ENCODE measurements around the gene MRPL30. TPM values are rescaled to one million over a fixed set of nuclear protein-coding genes. Genes with fewer than 3 reads are reported as not detected.

Gene MRPL30
- total and polyA plus RNA-seq, 2 donors (not counting 3 experiments of a cell fraction or from before 2014, with no cell fraction given): 14.7 to 28.4 TPM

DNA sequence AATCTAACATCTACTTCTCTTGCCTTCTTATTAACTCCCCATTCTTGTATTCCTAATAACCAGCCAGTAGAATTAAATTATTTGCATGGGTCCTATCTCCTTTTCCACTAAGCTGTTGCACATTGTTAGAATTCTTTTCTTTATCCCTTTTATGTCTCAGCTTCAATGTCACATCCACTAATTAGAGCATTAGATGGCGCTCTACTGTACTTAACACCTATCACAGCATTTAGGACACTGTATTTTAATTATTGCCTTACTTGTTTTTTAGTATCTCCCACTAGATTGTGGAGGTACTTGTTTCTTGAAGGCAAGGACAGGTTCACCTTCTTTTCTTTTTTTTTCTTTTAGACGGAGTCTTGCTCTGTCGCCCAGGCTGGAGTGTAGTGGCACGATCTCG lies 22.4 kb upstream of the MRPL30 start:
- ChIA-PET POLR2A (no interaction called here), CTCF (no interaction called here)
- intact Hi-C loops (cut with micrococcal nuclease): no loop called here
- FAIRE-seq: no peak
- H3K4me3 ChIP-seq (replicated peaks in 1 of 3; ENCODE audit: insufficient read depth in 1 of 3, low read depth in 1 of 3, low read length in 3 of 3): no peak overlapping the region
- H3K27ac ChIP-seq (ENCODE audit: insufficient read depth, low read depth, low read length): no peak overlapping the region
- no TSS peak for BruUV-seq (replicated peaks)
- no peaks in the 10 kb centered on the region for H3K9me3 ChIP-seq (replicated peaks; ENCODE audit: control insufficient read depth, insufficient read depth, low read length)
- H3K4me2 ChIP-seq (ENCODE audit: insufficient read depth, low read length): no peak overlapping the region
- no peaks in the 10 kb centered on the region for H3K27me3 ChIP-seq (ENCODE audit: control insufficient read depth in 2 of 2, insufficient read depth in 2 of 2, low read length in 2 of 2)
- H3K9me1 ChIP-seq (replicated peaks; ENCODE audit: control insufficient read depth, extremely low read depth, insufficient read depth, low read length): no peaks in the 10 kb centered on the region
- dilution Hi-C loops (cut with MboI; ENCODE audit: extremely low pct_ligation_motif_present, low sequenced_read_pairs): no loop called here
- DNase-seq (ENCODE audit: low read depth, low spot score): no peak
- H3K9ac ChIP-seq (replicated peaks; ENCODE audit: extremely low read depth, insufficient read depth, low read length): no peak overlapping the region
- H2AFZ ChIP-seq (ENCODE audit: low read depth, low read length): no peak overlapping the region
- H3K79me2 ChIP-seq (ENCODE audit: control insufficient read depth, insufficient read depth, low read length): peaks cover 2% of the 10 kb centered on the region
- H4K20me1 ChIP-seq (replicated peaks; ENCODE audit: control insufficient read depth, extremely low read depth, insufficient read depth, low read length): no peaks in the 10 kb centered on the region
- no peaks in the 10 kb centered on the region for H3K36me3 ChIP-seq (ENCODE audit: control insufficient read depth in 2 of 2, extremely low read depth in 1 of 2, insufficient read depth in 2 of 2, low read length in 2 of 2)
- TF ChIP-seq JUN (IDR thresholded peaks at IDR 0.05; ENCODE audit: borderline replicate concordance, insufficient read depth, insufficient read length, low read depth) (no peak), POLR2AphosphoS5 (IDR thresholded peaks at IDR 0.05; ENCODE audit: insufficient read depth, low read depth, low read length) (no peak), POLR2A (IDR thresholded peaks at IDR 0.05; ENCODE audit: low read depth, low read length) (no peak), MYC (IDR thresholded peaks at IDR 0.05; ENCODE audit: low read depth, low read length) (no peak), FOS (IDR thresholded peaks at IDR 0.05; ENCODE audit: borderline replicate concordance, insufficient read depth, low read length) (no peak)
- peaks cover 10% of the 10 kb centered on the region for H3K4me1 ChIP-seq (ENCODE audit: control insufficient read depth, extremely low read depth, insufficient read depth, low read length)

DNA sequence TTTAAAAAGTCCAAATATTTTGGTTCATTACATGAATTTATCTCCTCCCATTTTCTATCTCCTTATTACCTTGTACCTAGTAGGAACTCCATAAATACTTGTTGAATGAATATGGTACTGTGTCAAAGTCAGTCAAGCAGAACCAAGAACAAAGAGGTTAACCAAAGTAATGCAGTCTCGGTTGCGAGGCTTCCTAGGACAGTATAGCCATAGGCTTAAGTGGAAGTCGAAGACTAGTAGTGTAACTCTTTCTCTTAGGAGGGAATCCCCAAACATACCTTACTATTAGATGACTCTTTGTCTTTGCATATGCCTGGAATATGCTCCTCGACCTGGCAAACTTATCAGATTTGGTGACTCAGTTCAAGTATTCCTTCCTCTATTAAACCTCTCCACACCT lies 21.4 kb upstream of the MRPL30 start:
- no peak overlapping the region for H3K4me2 ChIP-seq (ENCODE audit: insufficient read depth, low read length)
- H3K79me2 ChIP-seq (ENCODE audit: control insufficient read depth, insufficient read depth, low read length): peaks cover 2% of the 10 kb centered on the region
- H3K27ac ChIP-seq (ENCODE audit: insufficient read depth, low read depth, low read length): no peak overlapping the region
- no peak for FAIRE-seq
- no peak for DNase-seq (ENCODE audit: low read depth, low spot score)
- no peaks in the 10 kb centered on the region for H3K36me3 ChIP-seq (ENCODE audit: control insufficient read depth in 2 of 2, extremely low read depth in 1 of 2, insufficient read depth in 2 of 2, low read length in 2 of 2)
- H3K4me1 ChIP-seq (ENCODE audit: control insufficient read depth, extremely low read depth, insufficient read depth, low read length): peaks cover 5% of the 10 kb centered on the region
- no peaks in the 10 kb centered on the region for H3K27me3 ChIP-seq (ENCODE audit: control insufficient read depth in 2 of 2, insufficient read depth in 2 of 2, low read length in 2 of 2)
- H2AFZ ChIP-seq (ENCODE audit: low read depth, low read length): no peak overlapping the region
- H3K9me1 ChIP-seq (replicated peaks; ENCODE audit: control insufficient read depth, extremely low read depth, insufficient read depth, low read length): no peaks in the 10 kb centered on the region
- dilution Hi-C loops (cut with MboI; ENCODE audit: extremely low pct_ligation_motif_present, low sequenced_read_pairs): no loop called here
- no peak overlapping the region for H3K4me3 ChIP-seq (replicated peaks in 1 of 3; ENCODE audit: insufficient read depth in 1 of 3, low read depth in 1 of 3, low read length in 3 of 3)
- no TSS peak for BruUV-seq (replicated peaks)
- ChIA-PET CTCF (no interaction called here), POLR2A (no interaction called here)
- H3K9me3 ChIP-seq (replicated peaks; ENCODE audit: control insufficient read depth, insufficient read depth, low read length): no peaks in the 10 kb centered on the region
- H3K9ac ChIP-seq (replicated peaks; ENCODE audit: extremely low read depth, insufficient read depth, low read length): no peak overlapping the region
- intact Hi-C loops (cut with micrococcal nuclease): no loop called here
- H4K20me1 ChIP-seq (replicated peaks; ENCODE audit: control insufficient read depth, extremely low read depth, insufficient read depth, low read length): no peaks in the 10 kb centered on the region
- TF ChIP-seq POLR2A (IDR thresholded peaks at IDR 0.05; ENCODE audit: low read depth, low read length) (no peak), GATA2 (IDR thresholded peaks at IDR 0.05; ENCODE audit: insufficient read depth, insufficient read length, low read depth, low read length) (no peak), JUN (IDR thresholded peaks at IDR 0.05; ENCODE audit: borderline replicate concordance, insufficient read depth, insufficient read length, low read depth) (no peak), POLR2AphosphoS5 (IDR thresholded peaks at IDR 0.05; ENCODE audit: insufficient read depth, low read depth, low read length) (no peak), MYC (IDR thresholded peaks at IDR 0.05; ENCODE audit: low read depth, low read length) (no peak)
- TF ChIP-seq, protein P1, sequence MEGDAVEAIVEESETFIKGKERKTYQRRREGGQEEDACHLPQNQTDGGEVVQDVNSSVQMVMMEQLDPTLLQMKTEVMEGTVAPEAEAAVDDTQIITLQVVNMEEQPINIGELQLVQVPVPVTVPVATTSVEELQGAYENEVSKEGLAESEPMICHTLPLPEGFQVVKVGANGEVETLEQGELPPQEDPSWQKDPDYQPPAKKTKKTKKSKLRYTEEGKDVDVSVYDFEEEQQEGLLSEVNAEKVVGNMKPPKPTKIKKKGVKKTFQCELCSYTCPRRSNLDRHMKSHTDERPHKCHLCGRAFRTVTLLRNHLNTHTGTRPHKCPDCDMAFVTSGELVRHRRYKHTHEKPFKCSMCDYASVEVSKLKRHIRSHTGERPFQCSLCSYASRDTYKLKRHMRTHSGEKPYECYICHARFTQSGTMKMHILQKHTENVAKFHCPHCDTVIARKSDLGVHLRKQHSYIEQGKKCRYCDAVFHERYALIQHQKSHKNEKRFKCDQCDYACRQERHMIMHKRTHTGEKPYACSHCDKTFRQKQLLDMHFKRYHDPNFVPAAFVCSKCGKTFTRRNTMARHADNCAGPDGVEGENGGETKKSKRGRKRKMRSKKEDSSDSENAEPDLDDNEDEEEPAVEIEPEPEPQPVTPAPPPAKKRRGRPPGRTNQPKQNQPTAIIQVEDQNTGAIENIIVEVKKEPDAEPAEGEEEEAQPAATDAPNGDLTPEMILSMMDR (IDR thresholded peaks at IDR 0.05; ENCODE audit: extremely low read depth in 1 of 2, insufficient read depth in 1 of 2, low read depth in 1 of 2, low read length in 2 of 2): no peak
- TF ChIP-seq, protein P2, sequence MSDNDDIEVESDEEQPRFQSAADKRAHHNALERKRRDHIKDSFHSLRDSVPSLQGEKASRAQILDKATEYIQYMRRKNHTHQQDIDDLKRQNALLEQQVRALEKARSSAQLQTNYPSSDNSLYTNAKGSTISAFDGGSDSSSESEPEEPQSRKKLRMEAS (IDR thresholded peaks at IDR 0.05; ENCODE audit: insufficient read depth, insufficient read length): no peak
